Mesothelial cell of epicardium (in vitro differentiated cells): ENCODE results near the gene NLGN1. TPM values are rescaled to one million over a fixed set of nuclear protein-coding genes. Genes with fewer than 3 reads are reported as not detected.
A peak's percentile ranks its signal among the peaks of the same experiment; 100 is the strongest.

Experiments used
- DNase-seq, 2 experiments: peaks; one replicate each; pipeline ENCODE4 v3.0.0; 2021; ENCODE audit warnings: low spot score in 2 of 2; ENCODE audit not compliant: unreplicated experiment in 2 of 2
- H3K27ac Mint-ChIP-seq: 2 replicates; pipeline ENCODE4 v1.8.0; 2021; ENCODE audit warnings: mixed read lengths
- H3K27me3 Mint-ChIP-seq: 2 replicates; pipeline ENCODE4 v1.8.0; 2021; ENCODE audit warnings: low read depth, mixed read lengths
- H3K36me3 Mint-ChIP-seq: 2 replicates; pipeline ENCODE4 v1.8.0; 2021; ENCODE audit warnings: mixed read lengths
- H3K4me1 Mint-ChIP-seq: 2 replicates; pipeline ENCODE4 v1.8.0; 2021; ENCODE audit warnings: mixed read lengths
- H3K4me3 Mint-ChIP-seq: 2 replicates; pipeline ENCODE4 v1.8.0; 2021; ENCODE audit warnings: mild to moderate bottlenecking, moderate library complexity, mixed read lengths
- H3K9me3 Mint-ChIP-seq: 2 replicates; pipeline ENCODE4 v1.8.0; 2021; ENCODE audit warnings: mixed read lengths
- CTCF ChIP-seq: fragments of 200-600 bp; sonication (generic); IDR thresholded peaks from one replicate; pipeline ENCODE4 v1.5.0; 2021; ENCODE audit warnings: antibody characterized with exemption; ENCODE audit not compliant: unreplicated experiment
- total RNA-seq: library from RNA; stranded (reverse); gene quantifications from 3 replicates; pipeline ENCODE4 v1.2.1, GENCODE V29; 2021

Gene NLGN1
- total RNA-seq, 1 donor from 2014 or later: 4.2 TPM

DNA sequence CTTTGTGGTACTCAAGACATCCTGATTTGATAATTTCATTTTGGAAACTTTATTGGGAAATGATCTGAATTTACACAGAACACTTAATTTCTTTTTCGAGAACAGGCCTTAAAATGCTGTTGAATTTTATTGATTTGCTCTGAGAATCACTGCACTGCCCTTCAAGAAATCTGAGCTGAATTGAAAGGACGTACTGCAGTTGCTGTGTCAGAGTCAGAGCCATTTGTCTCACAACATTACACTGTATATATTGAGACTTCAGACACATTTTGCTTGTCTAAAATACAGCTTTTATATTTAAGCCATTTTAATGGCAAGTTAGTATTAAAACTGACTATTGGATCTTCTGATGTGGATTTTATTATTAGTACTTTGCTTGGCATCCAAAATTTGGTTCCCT, 504.1 kb downstream of the NLGN1 start:
- no peaks in the 10 kb centered on the region for H3K27me3 Mint-ChIP-seq
- TF ChIP-seq CTCF: no peak
- H3K27ac Mint-ChIP-seq: no peak overlapping the region
- peaks cover 13% of the 10 kb centered on the region for H3K4me1 Mint-ChIP-seq
- DNase-seq: no peak
- H3K36me3 Mint-ChIP-seq: no peaks in the 10 kb centered on the region
- no peaks in the 10 kb centered on the region for H3K9me3 Mint-ChIP-seq
- H3K4me3 Mint-ChIP-seq: no peak overlapping the region

DNA sequence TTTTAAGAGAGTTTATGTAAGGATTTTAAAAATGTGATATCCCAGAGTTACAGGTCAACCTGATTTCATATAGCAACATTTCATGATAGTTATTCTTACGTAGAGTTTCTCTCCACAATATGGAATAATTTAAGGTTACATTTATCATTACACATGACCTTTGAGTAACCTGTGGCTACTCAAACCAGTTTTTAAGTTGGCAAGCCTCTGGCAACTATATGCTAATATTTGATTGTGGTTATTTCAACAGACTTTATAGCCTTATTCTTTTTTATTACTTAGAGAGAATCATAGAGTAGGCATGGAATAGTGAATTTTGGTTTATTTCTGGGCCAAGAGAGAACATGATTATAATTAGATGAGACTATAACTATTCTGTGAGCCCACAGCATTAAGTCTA, 504.9 kb downstream of the NLGN1 start:
- no peak for TF ChIP-seq CTCF
- H3K36me3 Mint-ChIP-seq: no peaks in the 10 kb centered on the region
- peaks cover 13% of the 10 kb centered on the region for H3K4me1 Mint-ChIP-seq
- H3K27me3 Mint-ChIP-seq: no peaks in the 10 kb centered on the region
- no peak overlapping the region for H3K27ac Mint-ChIP-seq
- no peak for DNase-seq
- no peak overlapping the region for H3K4me3 Mint-ChIP-seq
- H3K9me3 Mint-ChIP-seq: peaks cover 5% of the 10 kb centered on the region

GRCh38 chr3:173902871-173903270, 505.3 kb downstream of the NLGN1 start:
- DNase-seq: no peak
- Mint-ChIP-seq H3K27me3 (no peaks in the 10 kb centered on the region), H3K36me3 (no peaks in the 10 kb centered on the region), H3K4me3 (no peak overlapping the region), H3K27ac (no peak overlapping the region), H3K4me1 (peaks cover 13% of the 10 kb centered on the region), H3K9me3 (peaks cover 5% of the 10 kb centered on the region)
- TF ChIP-seq CTCF: no peak

DNA sequence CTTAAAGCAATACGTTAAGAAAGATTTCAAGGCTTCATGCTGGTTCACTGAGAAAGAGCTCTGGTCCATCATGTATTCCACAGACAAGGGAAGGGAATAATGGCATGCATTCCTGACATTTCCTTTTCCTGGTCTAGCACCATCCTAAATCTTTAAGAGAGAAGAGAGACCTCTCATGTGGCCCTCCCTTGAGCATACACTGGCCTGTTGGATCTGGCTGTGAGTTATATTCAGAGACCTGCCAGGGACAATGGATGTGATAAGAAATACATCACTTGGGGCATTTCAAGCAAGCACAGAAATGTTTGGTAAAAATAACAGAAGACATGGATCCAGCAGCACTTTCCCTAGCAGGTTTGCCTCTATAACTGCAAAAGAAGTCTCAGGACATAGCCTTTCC, 507.8 kb downstream of the NLGN1 start:
- no peaks in the 10 kb centered on the region for H3K27me3 Mint-ChIP-seq
- H3K36me3 Mint-ChIP-seq: no peaks in the 10 kb centered on the region
- DNase-seq: no peak
- H3K4me3 Mint-ChIP-seq: no peak overlapping the region
- no peak for TF ChIP-seq CTCF
- H3K27ac Mint-ChIP-seq: no peak overlapping the region
- peaks cover 13% of the 10 kb centered on the region for H3K4me1 Mint-ChIP-seq
- H3K9me3 Mint-ChIP-seq: peaks cover 5% of the 10 kb centered on the region

GRCh38 chr3:173911446-173911845, 513.9 kb downstream of the NLGN1 start:
- no peak for TF ChIP-seq CTCF
- Mint-ChIP-seq H3K4me1 (peaks cover 32% of the 10 kb centered on the region), H3K4me3 (no peak overlapping the region), H3K27me3 (no peaks in the 10 kb centered on the region), H3K27ac (peak overlapping the region; percentile 81), H3K36me3 (no peaks in the 10 kb centered on the region), H3K9me3 (peaks cover 5% of the 10 kb centered on the region)
- no peak for DNase-seq

DNA sequence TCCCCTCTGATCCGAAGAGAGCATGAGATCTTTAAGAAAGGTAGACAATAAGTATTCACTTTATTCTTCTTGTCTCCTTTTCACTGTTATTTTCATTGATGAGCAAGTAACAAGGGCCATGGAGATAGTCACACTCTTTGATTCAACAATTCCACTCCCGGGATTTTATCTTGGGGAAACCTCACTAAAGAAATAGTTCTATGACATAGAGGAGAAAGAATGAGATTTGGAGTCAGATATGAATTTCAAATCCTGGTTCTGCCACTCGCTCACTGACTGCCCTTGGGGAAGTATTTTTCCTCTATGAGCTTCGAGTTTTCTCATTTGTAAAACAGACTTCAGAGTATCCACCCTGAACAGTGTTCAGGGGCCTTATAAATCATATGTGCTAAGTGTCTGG, 514.6 kb downstream of the NLGN1 start:
- Mint-ChIP-seq H3K27me3 (no peaks in the 10 kb centered on the region), H3K4me3 (no peak overlapping the region), H3K4me1 (peaks cover 37% of the 10 kb centered on the region), H3K9me3 (peaks cover 2% of the 10 kb centered on the region), H3K27ac (peak overlapping the region; percentile 81), H3K36me3 (no peaks in the 10 kb centered on the region)
- no peak for TF ChIP-seq CTCF
- no peak for DNase-seq
